ENCODE measurements around the gene ZFYVE1. TPM values are rescaled to one million over a fixed set of nuclear protein-coding genes. Genes with fewer than 3 reads are reported as not detected.

Gene ZFYVE1
- total and polyA plus RNA-seq, 2 donors (not counting 3 experiments of a cell fraction or from before 2014, with no cell fraction given), result 27.3 to 29.2 TPM

GRCh38 chr14:72925171-72925759, 101.6 kb downstream of the ZFYVE1 start:
- Histone ChIP-seq H3K4me1 (ENCODE audit: control insufficient read depth, extremely low read depth, insufficient read depth, low read length) (peaks cover 10% of the 10 kb centered on the region), H3K4me2 (ENCODE audit: insufficient read depth, low read length) (peak overlapping the region; percentile 90), H2AFZ (ENCODE audit: low read depth, low read length) (peak overlapping the region; percentile 95), H3K27ac (ENCODE audit: insufficient read depth, low read depth, low read length) (no peak overlapping the region), H4K20me1 (replicated peaks; ENCODE audit: control insufficient read depth, extremely low read depth, insufficient read depth, low read length) (no peaks in the 10 kb centered on the region), H3K27me3 (ENCODE audit: control insufficient read depth in 2 of 2, insufficient read depth in 2 of 2, low read length in 2 of 2) (peaks cover under 1 to 3% of the 10 kb centered on the region in 2 experiments), H3K79me2 (ENCODE audit: control insufficient read depth, insufficient read depth, low read length) (no peaks in the 10 kb centered on the region), H3K9me3 (replicated peaks; ENCODE audit: control insufficient read depth, insufficient read depth, low read length) (no peaks in the 10 kb centered on the region), H3K9ac (replicated peaks; ENCODE audit: extremely low read depth, insufficient read depth, low read length) (peak overlapping the region; percentile 43), H3K36me3 (ENCODE audit: control insufficient read depth in 2 of 2, extremely low read depth in 1 of 2, insufficient read depth in 2 of 2, low read length in 2 of 2) (no peaks in the 10 kb centered on the region), H3K9me1 (replicated peaks; ENCODE audit: control insufficient read depth, extremely low read depth, insufficient read depth, low read length) (no peaks in the 10 kb centered on the region), H3K4me3 (replicated peaks in 1 of 3; ENCODE audit: insufficient read depth in 1 of 3, low read depth in 1 of 3, low read length in 3 of 3) (no peak overlapping the region)
- POLR2A ChIA-PET, result no interaction called here
- no peak for DNase-seq (ENCODE audit: low read depth, low spot score)
- no TSS peak for BruUV-seq (replicated peaks)
- FAIRE-seq, result no peak
- no peak for TF ChIP-seq JUN (IDR thresholded peaks at IDR 0.05; ENCODE audit: borderline replicate concordance, insufficient read depth, insufficient read length, low read depth)
- TF ChIP-seq, protein P1, sequence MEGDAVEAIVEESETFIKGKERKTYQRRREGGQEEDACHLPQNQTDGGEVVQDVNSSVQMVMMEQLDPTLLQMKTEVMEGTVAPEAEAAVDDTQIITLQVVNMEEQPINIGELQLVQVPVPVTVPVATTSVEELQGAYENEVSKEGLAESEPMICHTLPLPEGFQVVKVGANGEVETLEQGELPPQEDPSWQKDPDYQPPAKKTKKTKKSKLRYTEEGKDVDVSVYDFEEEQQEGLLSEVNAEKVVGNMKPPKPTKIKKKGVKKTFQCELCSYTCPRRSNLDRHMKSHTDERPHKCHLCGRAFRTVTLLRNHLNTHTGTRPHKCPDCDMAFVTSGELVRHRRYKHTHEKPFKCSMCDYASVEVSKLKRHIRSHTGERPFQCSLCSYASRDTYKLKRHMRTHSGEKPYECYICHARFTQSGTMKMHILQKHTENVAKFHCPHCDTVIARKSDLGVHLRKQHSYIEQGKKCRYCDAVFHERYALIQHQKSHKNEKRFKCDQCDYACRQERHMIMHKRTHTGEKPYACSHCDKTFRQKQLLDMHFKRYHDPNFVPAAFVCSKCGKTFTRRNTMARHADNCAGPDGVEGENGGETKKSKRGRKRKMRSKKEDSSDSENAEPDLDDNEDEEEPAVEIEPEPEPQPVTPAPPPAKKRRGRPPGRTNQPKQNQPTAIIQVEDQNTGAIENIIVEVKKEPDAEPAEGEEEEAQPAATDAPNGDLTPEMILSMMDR (IDR thresholded peaks at IDR 0.05; ENCODE audit: extremely low read depth in 1 of 2, insufficient read depth in 1 of 2, low read depth in 1 of 2, low read length in 2 of 2), result no peak
- no peak for TF ChIP-seq GATA2 (IDR thresholded peaks at IDR 0.05; ENCODE audit: insufficient read depth, insufficient read length, low read depth, low read length)
- no peak for TF ChIP-seq FOS (IDR thresholded peaks at IDR 0.05; ENCODE audit: borderline replicate concordance, insufficient read depth, low read length)
- no peak for TF ChIP-seq MYC (IDR thresholded peaks at IDR 0.05; ENCODE audit: low read depth, low read length)
- no peak for TF ChIP-seq POLR2AphosphoS5 (IDR thresholded peaks at IDR 0.05; ENCODE audit: insufficient read depth, low read depth, low read length)
- no peak for TF ChIP-seq POLR2A (IDR thresholded peaks at IDR 0.05; ENCODE audit: low read depth, low read length)
- no peak for TF ChIP-seq MAX (IDR thresholded peaks at IDR 0.05; ENCODE audit: insufficient read depth, insufficient read length)
- no peak for TF ChIP-seq EZH2 (IDR thresholded peaks at IDR 0.05; ENCODE audit: borderline replicate concordance, low read depth, low read length, severe bottlenecking)
- intact Hi-C loops (cut with micrococcal nuclease), result no loop called here
- dilution Hi-C loops (cut with MboI; ENCODE audit: extremely low pct_ligation_motif_present, low sequenced_read_pairs), result no loop called here
- CTCF ChIA-PET, result interaction anchor here (1.2 to 5.2 kb wide), 4 partner anchors 20 to 411 kb away, joined by 3 to 31 read pairs (median 8); no protein-coding TSS in a partner anchor
